Stimulated activated effector memory CD8-positive, alpha-beta T cell treated with anti-CD3 and anti-CD28 coated beads, Interleukin-12 subunit alpha, Interleukin-12 subunit beta, amount 100 ng/mL, for 72 hours (primary cell): Measurements from ENCODE around the gene ARHGAP26.

Source experiments
- ATAC-seq: fragments of 150-1000 bp; cut with Tn5 transposase; 2 replicates; pipeline ENCODE4 v1.10.0; 2021
- DNase-seq, 2 donors: peaks; one replicate each; pipeline ENCODE4 v3.0.0; 2021 to 2022; ENCODE audit warnings: low spot score in 2 of 2
- H3K27ac Mint-ChIP-seq: one replicate; pipeline ENCODE4 v1.8.0; 2022; ENCODE audit warnings: mild to moderate bottlenecking, mixed read lengths
- H3K36me3 Mint-ChIP-seq: one replicate; pipeline ENCODE4 v1.8.0; 2022; ENCODE audit warnings: mild to moderate bottlenecking, mixed read lengths
- H3K4me1 Mint-ChIP-seq: one replicate; pipeline ENCODE4 v1.8.0; 2022; ENCODE audit warnings: mixed read lengths
- H3K4me3 Mint-ChIP-seq: one replicate; pipeline ENCODE4 v1.8.0; 2022; ENCODE audit warnings: mild to moderate bottlenecking, mixed read lengths
- H3K9me3 Mint-ChIP-seq: one replicate; pipeline ENCODE4 v1.8.0; 2022; ENCODE audit warnings: mixed read lengths

ARHGAP26 gene

GRCh38 chr5:143050183-143050582 lies 280.0 kb downstream of the ARHGAP26 start:
- no peak for ATAC-seq
- peak overlapping the region; percentile 45 for H3K27ac Mint-ChIP-seq
- H3K9me3 Mint-ChIP-seq, result no peaks in the 10 kb centered on the region
- peaks cover 57% of the 10 kb centered on the region for H3K4me1 Mint-ChIP-seq
- no peak for DNase-seq
- peaks cover 12% of the 10 kb centered on the region for H3K36me3 Mint-ChIP-seq
- H3K4me3 Mint-ChIP-seq, result no peak overlapping the region

GRCh38 chr5:143051244-143052058 lies 281.3 kb downstream of the ARHGAP26 start:
- no peak overlapping the region for H3K27ac Mint-ChIP-seq
- peaks cover 70% of the 10 kb centered on the region for H3K4me1 Mint-ChIP-seq
- ATAC-seq (no peak), DNase-seq (no peak)
- H3K9me3 Mint-ChIP-seq, result no peaks in the 10 kb centered on the region
- H3K4me3 Mint-ChIP-seq, result no peak overlapping the region
- H3K36me3 Mint-ChIP-seq, result peaks cover 24% of the 10 kb centered on the region

GRCh38 chr5:143052967-143053682 lies 282.9 kb downstream of the ARHGAP26 start:
- no peak for DNase-seq
- ATAC-seq, result peak; percentile 37
- peak overlapping the region; percentile 96 for H3K27ac Mint-ChIP-seq
- H3K9me3 Mint-ChIP-seq, result no peaks in the 10 kb centered on the region
- H3K36me3 Mint-ChIP-seq, result peaks cover 34% of the 10 kb centered on the region
- peaks cover 77% of the 10 kb centered on the region for H3K4me1 Mint-ChIP-seq
- no peak overlapping the region for H3K4me3 Mint-ChIP-seq

- Mint-ChIP-seq H3K9me3 (no peaks in the 10 kb centered on the region), H3K27ac (peak overlapping the region; percentile 96), H3K4me3 (peak overlapping the region; percentile 47), H3K4me1 (peaks cover 77% of the 10 kb centered on the region), H3K36me3 (peaks cover 40% of the 10 kb centered on the region)
- DNase-seq, result no peak
- no peak for ATAC-seq
Measured at GRCh38 chr5:143053780-143054179, 283.6 kb downstream of the ARHGAP26 start.

GRCh38 chr5:143054480-143054941 lies 284.3 kb downstream of the ARHGAP26 start:
- Mint-ChIP-seq H3K36me3 (peaks cover 43% of the 10 kb centered on the region), H3K4me1 (peaks cover 76% of the 10 kb centered on the region), H3K27ac (peak overlapping the region; percentile 96), H3K9me3 (no peaks in the 10 kb centered on the region), H3K4me3 (peak overlapping the region; percentile 47)
- peak in 1 of 2 donors; percentile 74 for DNase-seq
- ATAC-seq, result peak; percentile 65

- no peaks in the 10 kb centered on the region for H3K9me3 Mint-ChIP-seq
- ATAC-seq, result peak; percentile 65
- H3K27ac Mint-ChIP-seq, result peak overlapping the region; percentile 96
- H3K36me3 Mint-ChIP-seq, result peaks cover 43% of the 10 kb centered on the region
- DNase-seq, result no peak
- H3K4me3 Mint-ChIP-seq, result peak overlapping the region; percentile 47
- peaks cover 64% of the 10 kb centered on the region for H3K4me1 Mint-ChIP-seq
Measured at GRCh38 chr5:143055596-143056338, 285.6 kb downstream of the ARHGAP26 start.

- DNase-seq (no peak), ATAC-seq (peak; percentile 46)
- H3K36me3 Mint-ChIP-seq, result peaks cover 45% of the 10 kb centered on the region
- peaks cover 61% of the 10 kb centered on the region for H3K4me1 Mint-ChIP-seq
- H3K4me3 Mint-ChIP-seq, result peak overlapping the region; percentile 47
- H3K9me3 Mint-ChIP-seq, result no peaks in the 10 kb centered on the region
- peak overlapping the region; percentile 96 for H3K27ac Mint-ChIP-seq
Measured at GRCh38 chr5:143056339-143056704, 286.1 kb downstream of the ARHGAP26 start.

- Mint-ChIP-seq H3K27ac (peak overlapping the region; percentile 96), H3K9me3 (no peaks in the 10 kb centered on the region)
Measured at GRCh38 chr5:143056792-143057579, 286.8 kb downstream of the ARHGAP26 start.

GRCh38 chr5:143057580-143057999 lies 287.4 kb downstream of the ARHGAP26 start:
- Mint-ChIP-seq H3K4me3 (peak overlapping the region; percentile 47), H3K27ac (peak overlapping the region; percentile 96), H3K9me3 (no peaks in the 10 kb centered on the region), H3K36me3 (peaks cover 47% of the 10 kb centered on the region), H3K4me1 (peaks cover 57% of the 10 kb centered on the region)
- DNase-seq (no peak), ATAC-seq (no peak)

More at GRCh38 chr5:143056792-143057579, 286.8 kb downstream of the ARHGAP26 start:
- DNase-seq, result no peak
- Mint-ChIP-seq H3K4me1 (peaks cover 59% of the 10 kb centered on the region), H3K36me3 (peaks cover 47% of the 10 kb centered on the region), H3K4me3 (peak overlapping the region; percentile 47)
- ATAC-seq, result peak; percentile 76

GRCh38 chr5:143059355-143059754 lies 289.2 kb downstream of the ARHGAP26 start:
- Mint-ChIP-seq H3K4me3 (no peak overlapping the region), H3K9me3 (no peaks in the 10 kb centered on the region), H3K36me3 (peaks cover 52% of the 10 kb centered on the region), H3K4me1 (peaks cover 51% of the 10 kb centered on the region), H3K27ac (no peak overlapping the region)
- no peak for ATAC-seq
- no peak for DNase-seq

- Mint-ChIP-seq H3K27ac (no peak overlapping the region), H3K4me3 (no peak overlapping the region), H3K36me3 (peaks cover 56% of the 10 kb centered on the region), H3K4me1 (peaks cover 47% of the 10 kb centered on the region), H3K9me3 (no peaks in the 10 kb centered on the region)
- DNase-seq (no peak), ATAC-seq (no peak)
Measured at GRCh38 chr5:143059976-143060765, 290.0 kb downstream of the ARHGAP26 start.

GRCh38 chr5:143061161-143061945 lies 291.2 kb downstream of the ARHGAP26 start:
- DNase-seq (no peak), ATAC-seq (no peak)
- H3K36me3 Mint-ChIP-seq, result peaks cover 47% of the 10 kb centered on the region
- peaks cover 47% of the 10 kb centered on the region for H3K4me1 Mint-ChIP-seq
- H3K4me3 Mint-ChIP-seq, result no peak overlapping the region
- H3K27ac Mint-ChIP-seq, result no peak overlapping the region
- no peaks in the 10 kb centered on the region for H3K9me3 Mint-ChIP-seq

GRCh38 chr5:143062379-143062778 lies 292.2 kb downstream of the ARHGAP26 start:
- Mint-ChIP-seq H3K36me3 (peaks cover 41% of the 10 kb centered on the region), H3K4me1 (peaks cover 47% of the 10 kb centered on the region), H3K9me3 (no peaks in the 10 kb centered on the region), H3K4me3 (no peak overlapping the region), H3K27ac (no peak overlapping the region)
- no peak for ATAC-seq
- no peak for DNase-seq
